ENCODE results near the gene FIGN. TPM values are rescaled to one million over a fixed set of nuclear protein-coding genes. Genes with fewer than 3 reads are reported as not detected.

FIGN gene
- total RNA-seq, 3 donors from 2014 or later = 2.6 to 13.9 (median 5.0) TPM

GRCh38 chr2:163593982-163594381, 141.8 kb downstream of the FIGN start:
- intact Hi-C loops (cut with DNase I; ENCODE audit: low total_unique reads) = no loop called here
- TF ChIP-seq POLR2AphosphoS5 (IDR thresholded peaks at IDR 0.05) (no peak), CTCF (IDR thresholded peaks at IDR 0.05) (no peak), POLR2A (IDR thresholded peaks at IDR 0.05) (no peak)
- H3K9me3 ChIP-seq = no peaks in the 10 kb centered on the region
- H3K4me1 ChIP-seq = no peaks in the 10 kb centered on the region
- H3K27me3 ChIP-seq = no peaks in the 10 kb centered on the region
- H3K27ac ChIP-seq = no peak overlapping the region
- no peaks in the 10 kb centered on the region for H3K36me3 ChIP-seq
- no peak for DNase-seq (ENCODE audit: low spot score in 2 of 2)
- no peak overlapping the region for H3K4me3 ChIP-seq

DNA sequence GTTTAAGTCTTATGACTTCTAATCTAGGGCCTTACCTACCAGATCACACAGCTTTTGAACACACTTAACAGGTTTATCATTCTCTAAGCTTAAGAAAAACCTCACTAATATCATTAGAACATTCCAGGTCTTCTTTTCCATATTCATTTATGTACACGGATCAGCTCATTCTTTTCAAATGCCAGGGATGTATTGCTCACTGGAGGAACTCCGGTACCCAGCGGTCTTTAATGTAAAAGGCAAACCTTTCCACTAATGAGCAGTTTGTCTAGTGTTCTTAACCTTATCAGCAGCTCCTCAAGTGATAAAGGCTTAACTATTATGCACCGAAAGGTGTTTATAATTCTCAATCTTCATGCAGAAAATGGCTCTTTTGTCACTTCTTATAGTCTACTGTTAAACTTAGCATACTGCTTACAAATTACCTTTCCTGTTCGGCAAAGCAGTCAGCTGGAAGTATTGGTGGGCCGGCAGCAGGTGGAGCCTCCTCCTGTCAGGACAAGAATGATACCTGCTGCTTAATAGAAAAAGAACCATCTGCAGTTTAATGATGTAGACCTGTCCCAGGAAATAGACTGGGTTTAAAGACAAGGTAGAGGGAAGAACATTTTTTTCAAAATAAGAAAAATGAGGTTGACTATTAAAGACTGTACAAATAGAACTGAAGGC, 142.7 kb downstream of the FIGN start:
- DNase-seq (ENCODE audit: low spot score in 2 of 2) = no peak
- intact Hi-C loops (cut with DNase I; ENCODE audit: low total_unique reads) = no loop called here
- Histone ChIP-seq H3K36me3 (no peaks in the 10 kb centered on the region), H3K4me1 (no peaks in the 10 kb centered on the region), H3K27ac (no peak overlapping the region), H3K4me3 (no peak overlapping the region), H3K9me3 (no peaks in the 10 kb centered on the region), H3K27me3 (no peaks in the 10 kb centered on the region)
- TF ChIP-seq CTCF (IDR thresholded peaks at IDR 0.05) (no peak), POLR2AphosphoS5 (IDR thresholded peaks at IDR 0.05) (no peak), POLR2A (IDR thresholded peaks at IDR 0.05) (no peak)

GRCh38 chr2:163591461-163591860, 144.3 kb downstream of the FIGN start:
- H3K27me3 ChIP-seq = no peaks in the 10 kb centered on the region
- H3K27ac ChIP-seq = no peak overlapping the region
- H3K9me3 ChIP-seq = no peaks in the 10 kb centered on the region
- no peak overlapping the region for H3K4me3 ChIP-seq
- no peaks in the 10 kb centered on the region for H3K4me1 ChIP-seq
- intact Hi-C loops (cut with DNase I; ENCODE audit: low total_unique reads) = no loop called here
- DNase-seq (ENCODE audit: low spot score in 2 of 2) = no peak
- TF ChIP-seq POLR2AphosphoS5 (IDR thresholded peaks at IDR 0.05) (no peak), POLR2A (IDR thresholded peaks at IDR 0.05) (no peak), CTCF (IDR thresholded peaks at IDR 0.05) (no peak)
- no peaks in the 10 kb centered on the region for H3K36me3 ChIP-seq

- DNase-seq (ENCODE audit: low spot score in 2 of 2) = no peak
- no peaks in the 10 kb centered on the region for H3K36me3 ChIP-seq
- no peaks in the 10 kb centered on the region for H3K4me1 ChIP-seq
- H3K9me3 ChIP-seq = no peaks in the 10 kb centered on the region
- H3K27me3 ChIP-seq = no peaks in the 10 kb centered on the region
- TF ChIP-seq CTCF (IDR thresholded peaks at IDR 0.05) = no peak
- TF ChIP-seq POLR2A (IDR thresholded peaks at IDR 0.05) = no peak
- TF ChIP-seq POLR2AphosphoS5 (IDR thresholded peaks at IDR 0.05) = no peak
- intact Hi-C loops (cut with DNase I; ENCODE audit: low total_unique reads) = no loop called here
- H3K4me3 ChIP-seq = no peak overlapping the region
- no peak overlapping the region for H3K27ac ChIP-seq
These were observed 155.1 kb downstream of the FIGN start for GRCh38 chr2:163580757-163581156.

GRCh38 chr2:163574309-163574708, 161.5 kb downstream of the FIGN start:
- H3K4me3 ChIP-seq = no peak overlapping the region
- no peaks in the 10 kb centered on the region for H3K27me3 ChIP-seq
- no peak overlapping the region for H3K27ac ChIP-seq
- intact Hi-C loops (cut with DNase I; ENCODE audit: low total_unique reads) = no loop called here
- no peaks in the 10 kb centered on the region for H3K9me3 ChIP-seq
- no peak for DNase-seq (ENCODE audit: low spot score in 2 of 2)
- H3K4me1 ChIP-seq = no peaks in the 10 kb centered on the region
- no peaks in the 10 kb centered on the region for H3K36me3 ChIP-seq
- TF ChIP-seq CTCF (IDR thresholded peaks at IDR 0.05) (no peak), POLR2A (IDR thresholded peaks at IDR 0.05) (no peak), POLR2AphosphoS5 (IDR thresholded peaks at IDR 0.05) (no peak)

All from breast epithelium (tissue), 4 donors.